MM.1S (cell line): Measurements from ENCODE around the gene PNPLA5.

Source experiments
- DNase-seq: peaks from one replicate; pipeline ENCODE4 v3.0.0-alpha.2; 2015
- H2AFZ ChIP-seq: fragments of 300-600 bp; sonication (generic); 2 replicates; pipeline ENCODE4 v1.6.0; 2016; ENCODE audit warnings: antibody characterized with exemption, low read length
- H3F3A ChIP-seq: fragments of 300-600 bp; sonication (generic); 2 replicates; pipeline ENCODE4 v1.6.1; 2016; ENCODE audit warnings: mild to moderate bottlenecking, antibody characterized with exemption, low read length, moderate library complexity, mixed read lengths; ENCODE audit not compliant: insufficient read depth
- H3K27ac ChIP-seq: fragments of 300-600 bp; sonication (generic); 2 replicates; pipeline ENCODE4 v1.5.1; 2016; ENCODE audit warnings: mild to moderate bottlenecking, low read length
- H3K27me3 ChIP-seq: fragments of 300-600 bp; sonication (generic); replicated peaks from 2 replicates; pipeline ENCODE4 v1.6.0; 2016; ENCODE audit warnings: low read length; ENCODE audit not compliant: insufficient read depth
- H3K36me3 ChIP-seq: fragments of 300-600 bp; sonication (generic); replicated peaks from 2 replicates; pipeline ENCODE4 v1.6.1; 2016; ENCODE audit warnings: mild to moderate bottlenecking, low read length, mixed read lengths; ENCODE audit not compliant: insufficient read depth
- H3K4me1 ChIP-seq: fragments of 300-600 bp; sonication (generic); 2 replicates; pipeline ENCODE4 v1.6.1; 2016; ENCODE audit warnings: low read length, mixed read lengths
- H3K4me2 ChIP-seq: fragments of 300-600 bp; sonication (generic); 2 replicates; pipeline ENCODE4 v1.6.0; 2016; ENCODE audit warnings: low read depth, low read length
- H3K4me3 ChIP-seq: fragments of 300-600 bp; sonication (generic); 2 replicates; pipeline ENCODE4 v1.5.1; 2016; ENCODE audit warnings: low read length, mixed read lengths
- H3K79me2 ChIP-seq: fragments of 300-600 bp; sonication (generic); 2 replicates; pipeline ENCODE4 v1.6.1; 2016; ENCODE audit warnings: mixed run types, low read length, mixed read lengths
- H3K9ac ChIP-seq: fragments of 300-600 bp; sonication (generic); 2 replicates; pipeline ENCODE4 v1.6.1; 2016; ENCODE audit warnings: low read length, mixed read lengths
- H3K9me2 ChIP-seq: fragments of 300-600 bp; sonication (generic); replicated peaks from 2 replicates; pipeline ENCODE4 v1.6.1; 2016; ENCODE audit warnings: mild to moderate bottlenecking, low read length, mixed read lengths; ENCODE audit not compliant: insufficient read depth
- H3K9me3 ChIP-seq: fragments of 300-600 bp; sonication (generic); replicated peaks from 2 replicates; pipeline ENCODE4 v1.6.1; 2016; ENCODE audit warnings: mild to moderate bottlenecking, low read length, mixed read lengths; ENCODE audit not compliant: insufficient read depth
- H4K20me1 ChIP-seq: fragments of 300-600 bp; sonication (generic); 2 replicates; pipeline ENCODE4 v1.6.1; 2016; ENCODE audit warnings: mild to moderate bottlenecking, low read length, moderate library complexity, mixed read lengths; ENCODE audit not compliant: insufficient read depth
- CTCF ChIP-seq: fragments of 300-600 bp; sonication (generic); IDR thresholded peaks from 2 replicates; pipeline ENCODE4 v1.5.1; 2016; ENCODE audit warnings: antibody characterized with exemption, low read length, mixed read lengths
- EZH2 ChIP-seq: fragments of 300-600 bp; sonication (generic); optimal IDR thresholded peaks from 2 replicates; pipeline ENCODE3; 2017; ENCODE audit warnings: low read depth, mild to moderate bottlenecking, antibody characterized with exemption, low read length, mixed read lengths
- EZH2phosphoT487 ChIP-seq: fragments of 300-600 bp; sonication (generic); IDR thresholded peaks from 2 replicates; pipeline ENCODE4 v1.6.1; 2018; ENCODE audit warnings: antibody characterized with exemption, low read length

PNPLA5 gene

GRCh38 chr22:43854786-43855271, 37.0 kb downstream of the PNPLA5 start:
- peaks cover 94% of the 10 kb centered on the region for H3K27me3 ChIP-seq
- TF ChIP-seq EZH2phosphoT487 (no peak), EZH2 (no peak)

DNA sequence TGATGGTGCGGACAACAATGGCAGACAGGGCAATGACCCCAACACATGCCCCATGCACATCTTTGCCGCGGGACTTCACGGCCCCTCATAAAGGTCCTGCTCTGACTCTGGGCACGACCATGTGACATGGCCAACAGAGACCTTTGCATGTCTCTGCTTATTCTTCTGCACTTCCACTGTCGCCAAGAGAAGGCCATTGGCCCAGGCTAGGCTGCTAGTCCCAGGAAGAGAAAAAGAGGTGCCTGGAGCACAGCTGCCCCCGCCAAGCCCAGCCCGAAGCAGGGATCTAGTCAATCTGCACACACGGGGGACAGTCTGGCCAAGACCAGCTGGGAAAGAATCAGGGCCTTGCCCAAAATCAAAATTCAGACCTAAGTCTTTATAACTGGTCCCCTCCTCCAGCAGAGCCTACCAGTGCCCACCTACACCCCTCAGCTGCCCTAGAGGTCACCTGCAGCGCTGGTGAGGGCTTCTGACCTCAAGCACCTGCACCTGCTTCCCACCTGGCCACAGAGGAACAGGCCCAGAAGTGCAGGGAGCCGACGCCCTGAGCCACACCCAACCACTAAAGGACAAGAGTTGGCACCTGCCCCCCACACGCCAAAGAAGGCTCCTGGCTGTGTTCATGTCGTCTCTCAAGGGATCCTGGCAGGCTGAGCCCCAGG, 37.6 kb downstream of the PNPLA5 start:
- Histone ChIP-seq H4K20me1 (no peaks in the 10 kb centered on the region), H3F3A (no peaks in the 10 kb centered on the region), H3K9me3 (no peaks in the 10 kb centered on the region), H3K9me2 (no peaks in the 10 kb centered on the region), H3K36me3 (no peaks in the 10 kb centered on the region), H3K9ac (no peak overlapping the region), H3K4me1 (no peaks in the 10 kb centered on the region), H3K79me2 (no peaks in the 10 kb centered on the region), H3K4me2 (no peak overlapping the region), H3K27ac (no peak overlapping the region), H3K27me3 (peaks cover 94% of the 10 kb centered on the region), H3K4me3 (no peak overlapping the region), H2AFZ (no peak overlapping the region)
- DNase-seq: no peak
- TF ChIP-seq EZH2phosphoT487: no peak
- no peak for TF ChIP-seq CTCF
- TF ChIP-seq EZH2: no peak

More at GRCh38 chr22:43854786-43855271, 37.0 kb downstream of the PNPLA5 start:
- no peak overlapping the region for H3K4me3 ChIP-seq
- no peak overlapping the region for H2AFZ ChIP-seq
- no peak overlapping the region for H3K4me2 ChIP-seq
- H3K9me3 ChIP-seq: no peaks in the 10 kb centered on the region
- no peaks in the 10 kb centered on the region for H3K4me1 ChIP-seq
- no peaks in the 10 kb centered on the region for H3K36me3 ChIP-seq
- H4K20me1 ChIP-seq: no peaks in the 10 kb centered on the region
- H3K79me2 ChIP-seq: no peaks in the 10 kb centered on the region
- H3K27ac ChIP-seq: no peak overlapping the region
- H3F3A ChIP-seq: no peaks in the 10 kb centered on the region
- no peaks in the 10 kb centered on the region for H3K9me2 ChIP-seq
- DNase-seq: no peak
- H3K9ac ChIP-seq: no peak overlapping the region

DNA sequence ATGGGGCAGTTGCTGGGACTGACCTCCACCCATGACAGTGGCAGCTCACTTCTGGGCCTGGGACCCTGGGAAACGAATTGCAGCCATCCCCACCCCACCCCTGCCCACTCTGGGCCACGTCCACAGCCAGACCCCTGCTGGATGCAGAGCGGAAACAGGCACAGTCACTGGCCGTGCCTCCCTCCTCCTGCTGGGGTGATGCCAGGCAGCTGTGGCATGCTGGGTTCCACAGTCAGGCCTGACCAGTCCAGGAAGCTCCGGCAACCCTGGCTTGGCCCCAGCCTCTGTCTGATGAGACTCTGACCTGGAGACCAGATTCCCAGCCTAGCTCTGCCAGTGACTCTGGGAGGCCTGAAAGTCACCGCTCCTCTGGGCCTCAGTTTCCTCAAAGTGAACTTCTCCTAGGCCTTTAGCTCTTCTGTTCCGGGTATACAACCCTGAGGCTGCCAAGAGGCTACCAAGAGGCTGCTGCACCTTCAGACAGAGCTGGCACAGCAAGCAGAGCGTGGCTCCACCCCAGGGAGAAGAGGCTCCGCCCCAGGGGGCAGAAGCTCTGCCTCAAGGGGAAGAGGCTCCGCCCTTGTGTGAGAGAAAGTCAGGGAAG, 38.4 kb downstream of the PNPLA5 start:
- Histone ChIP-seq H4K20me1 (no peaks in the 10 kb centered on the region), H3K9ac (no peak overlapping the region), H3K4me1 (no peaks in the 10 kb centered on the region), H3K9me2 (no peaks in the 10 kb centered on the region), H3K4me3 (no peak overlapping the region), H3K9me3 (no peaks in the 10 kb centered on the region), H3K27me3 (peaks cover 93% of the 10 kb centered on the region), H3K79me2 (no peaks in the 10 kb centered on the region), H3K4me2 (no peak overlapping the region), H2AFZ (no peak overlapping the region), H3F3A (no peaks in the 10 kb centered on the region), H3K27ac (no peak overlapping the region), H3K36me3 (no peaks in the 10 kb centered on the region)
- DNase-seq: no peak
- TF ChIP-seq EZH2phosphoT487 (no peak), EZH2 (no peak), CTCF (no peak)
